Suppressor macrophage treated with lipopolysaccharide for 1 hour (primary cell): Measurements from ENCODE around the gene QTRT2.

Experiments
- DNase-seq, 3 donors: peaks; one replicate each; pipeline ENCODE4 v3.0.0-alpha.2; 2020 to 2022

Gene QTRT2

DNA sequence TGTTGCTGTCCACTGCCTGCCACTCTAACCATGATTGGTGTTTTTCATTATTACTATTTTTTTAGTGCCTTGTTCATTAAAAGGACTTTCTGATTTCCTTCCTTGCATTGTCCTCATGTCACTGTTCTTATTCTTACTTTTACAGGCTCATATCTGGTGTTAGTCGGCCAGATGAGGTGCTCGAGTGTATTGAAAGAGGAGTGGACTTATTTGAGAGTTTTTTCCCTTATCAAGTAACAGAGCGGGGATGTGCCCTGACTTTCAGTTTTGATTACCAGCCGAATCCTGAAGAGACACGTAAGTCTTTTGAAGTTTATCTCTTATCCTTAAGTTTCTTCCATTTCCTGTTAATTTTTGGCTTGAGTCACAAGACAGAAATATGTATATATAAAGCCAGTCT is 23.2 kb downstream of the QTRT2 start:
- no peak for DNase-seq

DNA sequence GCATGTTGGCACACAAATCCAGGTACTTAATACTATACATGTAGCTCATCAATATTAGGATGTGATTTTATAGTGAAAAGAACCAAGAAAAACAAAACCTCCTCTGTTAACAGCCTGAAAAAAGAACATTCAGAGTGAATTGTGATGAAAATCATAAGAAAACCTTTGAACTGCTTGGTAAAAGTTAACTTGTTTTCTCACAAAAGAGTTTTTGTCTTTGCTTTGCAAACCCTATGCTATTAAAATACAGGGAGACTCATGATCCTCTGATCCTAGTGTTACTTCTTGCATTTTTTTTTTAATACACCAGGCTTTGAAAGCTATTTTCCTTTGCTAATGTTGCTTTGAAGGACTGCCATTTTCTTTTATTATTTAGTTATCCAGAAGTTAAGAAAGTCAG is 23.7 kb downstream of the QTRT2 start:
- no peak for DNase-seq

DNA sequence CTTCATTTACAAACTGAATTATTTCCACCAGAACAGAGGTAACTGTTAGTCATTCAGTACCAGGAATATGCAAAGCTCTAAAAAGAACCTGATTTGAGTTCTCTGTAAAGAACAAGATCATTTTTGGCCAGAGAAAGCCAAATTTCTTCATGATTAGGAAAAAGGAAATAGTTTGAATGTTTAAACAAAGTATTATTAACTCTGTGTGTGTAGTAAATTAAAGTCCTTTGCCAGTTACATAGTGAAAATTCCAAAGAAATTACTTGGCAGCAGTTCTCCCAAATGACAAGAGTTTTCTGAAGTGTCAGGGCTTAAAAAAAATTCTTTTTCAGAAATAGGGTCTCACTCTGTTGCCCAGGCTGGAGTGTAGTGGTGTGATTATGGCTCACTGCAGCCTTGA is 24.5 kb downstream of the QTRT2 start:
- DNase-seq, result no peak

DNA sequence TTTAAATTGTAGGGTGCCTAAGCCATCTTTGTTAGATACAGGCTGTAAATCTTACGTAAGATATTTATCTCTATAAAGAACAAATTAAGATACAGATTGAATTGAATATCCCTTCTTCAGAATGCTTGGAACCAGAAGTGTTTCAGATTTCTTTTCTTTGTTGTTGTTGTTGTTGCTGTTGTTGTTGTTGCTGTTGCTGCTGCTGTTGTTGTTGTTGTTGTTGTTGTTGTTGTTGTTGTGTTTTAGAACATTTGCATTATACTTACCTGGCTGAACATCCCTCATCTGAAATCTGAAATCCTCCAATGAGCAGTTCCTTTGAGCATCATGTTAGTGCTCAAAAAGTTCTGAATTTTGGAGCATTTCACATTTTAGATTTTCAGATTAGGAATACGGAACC is 26.6 kb downstream of the QTRT2 start:
- no peak for DNase-seq

DNA sequence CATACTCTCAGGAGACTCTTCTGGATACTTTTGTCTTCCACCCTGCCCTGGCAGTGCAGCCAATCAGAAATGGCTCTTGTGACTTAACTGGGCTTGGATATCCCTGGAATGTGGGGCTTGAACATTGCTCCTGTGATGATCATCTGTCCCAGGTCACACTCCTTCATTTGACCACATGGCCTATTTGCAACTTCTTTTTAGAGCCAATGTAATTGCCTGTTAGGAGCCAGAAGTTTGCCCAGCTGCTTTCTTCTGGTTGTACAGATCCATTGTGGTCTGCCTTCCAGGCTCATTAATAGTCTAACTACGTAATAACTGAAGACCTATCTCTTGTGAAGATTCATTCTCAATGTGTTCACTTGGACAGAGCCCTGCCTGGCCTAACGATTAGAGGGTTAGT is 29.8 kb downstream of the QTRT2 start:
- DNase-seq, result no peak

DNA sequence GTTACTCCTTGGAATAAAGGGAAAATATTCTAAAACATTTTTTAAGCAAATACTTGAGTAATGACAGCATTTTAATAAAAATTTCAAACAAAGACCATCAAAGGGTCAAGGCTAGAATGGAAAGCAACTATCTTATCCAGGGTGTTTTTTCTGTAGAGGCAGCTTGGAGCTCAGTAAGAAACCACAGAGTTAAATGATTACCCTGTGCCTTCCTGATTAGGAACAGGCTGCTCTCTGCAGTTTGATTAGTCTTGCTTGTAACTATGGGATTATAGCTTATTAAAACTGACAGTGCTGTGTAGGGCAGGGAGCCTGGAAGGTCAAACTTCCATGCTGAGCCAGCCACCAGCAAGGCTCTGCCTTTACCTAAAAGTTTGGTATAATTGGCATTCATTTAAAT is 33.1 kb downstream of the QTRT2 start:
- no peak for DNase-seq

DNA sequence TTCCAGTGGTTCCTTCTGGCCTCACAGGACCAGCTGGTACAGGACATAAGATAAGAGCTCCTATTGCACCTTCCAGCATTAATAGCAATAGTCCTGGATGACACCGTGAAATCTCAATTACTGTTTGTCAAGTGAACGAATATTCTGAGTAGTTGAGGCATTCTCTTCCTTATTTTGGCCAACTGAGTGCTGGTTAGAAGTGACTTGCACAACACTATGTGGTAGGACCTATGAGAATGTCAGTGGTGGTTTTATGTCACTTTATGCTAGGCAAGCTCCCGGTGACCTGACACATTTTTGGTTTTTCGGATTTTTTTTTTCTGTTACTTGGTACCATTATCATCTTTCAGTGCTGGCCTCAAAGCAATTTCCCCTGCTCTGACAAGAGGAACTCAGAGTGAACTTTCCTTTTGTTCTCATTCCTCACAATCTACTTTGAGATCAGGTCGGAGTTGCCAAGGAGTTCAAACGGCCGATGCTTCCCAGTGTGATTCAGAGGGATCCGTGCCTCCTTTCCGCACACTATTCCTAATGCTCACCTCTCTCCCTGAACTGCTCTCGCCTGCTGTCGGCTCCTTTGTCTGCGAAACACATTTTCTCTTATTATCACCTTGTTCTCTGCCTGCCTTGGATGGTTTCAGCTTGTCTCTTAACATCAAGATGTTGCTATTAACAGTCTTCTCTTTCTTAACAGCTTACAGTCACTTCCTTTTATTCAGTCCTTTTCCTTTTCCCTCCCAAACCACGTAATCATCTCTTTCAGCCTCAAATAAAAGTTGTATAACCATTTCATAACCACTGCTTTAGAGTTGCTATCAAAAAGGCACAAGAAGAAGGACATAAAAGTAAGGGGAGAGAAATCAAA is 35.8 kb downstream of the QTRT2 start:
- peak; percentile 2 to 33 (median 20) for DNase-seq

DNA sequence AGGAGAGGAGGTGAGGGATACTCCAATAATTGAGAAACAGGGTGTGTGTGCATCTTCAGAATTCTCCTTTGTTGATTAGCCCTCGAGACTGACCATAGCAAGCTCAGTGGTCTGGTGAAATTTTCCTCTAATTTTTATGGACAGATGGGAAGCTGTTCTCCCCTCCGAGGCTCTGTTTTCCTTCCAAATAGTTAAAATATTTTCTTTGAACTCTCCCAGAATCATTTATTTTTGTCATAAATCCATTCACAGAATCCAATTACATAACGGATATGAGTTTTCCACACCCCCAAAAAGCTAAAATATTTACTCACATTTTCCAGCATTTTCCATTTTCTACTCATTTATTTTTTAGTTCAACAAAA is 36.5 kb downstream of the QTRT2 start:
- no peak for DNase-seq

DNA sequence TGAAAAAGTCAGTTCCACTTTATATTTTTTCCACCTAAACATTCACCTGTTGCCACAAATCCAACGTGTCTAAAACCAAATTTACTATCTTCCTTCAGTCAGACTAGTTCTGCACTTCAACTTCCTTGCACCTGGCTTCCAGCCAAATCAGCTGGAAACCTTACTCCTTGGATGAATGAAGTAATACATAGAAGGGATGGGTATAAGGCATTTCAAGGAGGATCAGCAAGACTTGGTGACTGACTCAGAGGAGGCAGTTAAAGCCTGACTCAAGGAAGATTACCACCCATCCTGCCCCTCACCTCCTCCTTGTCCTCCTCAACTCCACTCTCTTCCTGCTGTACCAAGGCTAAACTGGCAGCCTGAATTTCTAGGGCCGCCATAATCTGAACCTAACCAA is 37.1 kb downstream of the QTRT2 start:
- peak in 2 of 3 donors; percentile 17 to 23 for DNase-seq

DNA sequence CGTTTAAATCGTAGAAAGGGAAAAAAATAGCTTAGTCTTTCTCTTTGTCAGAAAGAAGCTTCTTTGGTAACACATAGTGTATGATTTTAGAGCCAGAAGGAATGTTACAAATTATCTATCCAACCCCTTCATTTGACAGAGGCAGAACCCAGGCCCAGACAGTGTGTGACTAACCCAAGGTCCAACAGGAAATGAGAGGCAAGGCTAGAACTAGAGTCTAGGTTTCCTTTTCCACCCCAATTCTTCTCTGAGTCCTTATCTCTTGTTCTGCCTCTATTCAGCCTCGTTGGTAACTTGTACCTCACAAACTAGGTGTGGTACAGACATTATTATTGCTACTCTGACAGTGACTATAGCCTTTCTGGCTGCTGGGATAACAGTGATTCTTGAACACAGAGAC is 39.3 kb downstream of the QTRT2 start:
- no peak for DNase-seq

DNA sequence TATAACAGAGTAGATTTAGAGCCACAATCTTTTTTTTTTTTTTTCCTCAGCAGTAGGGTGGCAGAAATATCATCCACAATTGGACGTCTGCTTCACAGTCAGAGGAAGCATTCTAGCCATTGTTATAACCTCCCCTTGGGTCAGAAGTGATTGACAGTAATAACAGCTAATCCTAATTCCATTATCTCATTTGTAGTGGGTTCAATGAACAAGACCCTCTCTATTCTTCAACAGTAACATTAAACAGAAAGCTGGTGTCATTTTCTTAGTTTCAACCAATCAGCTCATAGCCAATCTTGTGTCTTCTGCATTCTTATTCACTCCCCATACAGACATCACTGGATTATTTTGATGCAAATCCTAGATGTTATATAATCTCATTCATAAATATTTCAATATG is 44.6 kb downstream of the QTRT2 start:
- DNase-seq, result no peak

DNA sequence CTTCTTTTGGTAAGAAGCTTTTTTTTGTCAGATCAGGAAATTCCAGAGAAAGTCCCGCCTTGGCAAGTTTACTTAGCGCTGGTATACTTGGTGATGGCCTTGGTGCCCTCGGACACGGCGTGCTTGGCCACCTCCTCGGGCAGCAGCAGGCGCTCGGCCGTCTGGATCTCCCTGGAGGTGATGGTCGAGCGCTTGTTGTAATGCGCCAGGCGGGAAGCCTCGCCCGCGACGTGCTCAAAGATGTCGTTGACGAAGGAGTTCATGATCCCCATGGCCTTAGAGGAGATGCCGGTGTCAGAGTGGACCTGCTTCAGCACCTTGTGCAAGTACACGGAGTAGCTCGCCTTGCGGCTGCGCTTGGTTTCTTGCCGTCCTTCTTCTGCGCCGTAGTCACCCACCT is 46.6 kb downstream of the QTRT2 start:
- DNase-seq, result no peak

DNA sequence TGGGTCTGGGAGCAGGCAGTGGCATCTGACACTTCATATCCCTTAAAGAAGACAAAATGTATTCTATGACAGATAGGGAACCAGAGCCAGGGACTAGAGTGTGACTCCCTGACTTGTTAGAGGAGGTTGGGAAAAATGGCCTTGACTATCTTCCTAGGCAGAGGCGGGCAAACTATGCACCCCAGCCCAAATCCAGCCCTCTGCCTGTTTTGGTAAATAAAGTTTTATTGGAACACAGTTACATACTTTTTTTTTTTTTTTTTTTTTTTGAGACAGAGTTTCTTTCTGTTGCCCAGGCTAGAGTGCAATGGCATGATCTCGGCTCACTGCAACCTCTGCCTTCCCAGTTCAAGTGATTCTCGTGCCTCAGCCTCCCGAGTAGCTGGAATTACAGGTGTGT is 47.3 kb downstream of the QTRT2 start:
- no peak for DNase-seq

DNA sequence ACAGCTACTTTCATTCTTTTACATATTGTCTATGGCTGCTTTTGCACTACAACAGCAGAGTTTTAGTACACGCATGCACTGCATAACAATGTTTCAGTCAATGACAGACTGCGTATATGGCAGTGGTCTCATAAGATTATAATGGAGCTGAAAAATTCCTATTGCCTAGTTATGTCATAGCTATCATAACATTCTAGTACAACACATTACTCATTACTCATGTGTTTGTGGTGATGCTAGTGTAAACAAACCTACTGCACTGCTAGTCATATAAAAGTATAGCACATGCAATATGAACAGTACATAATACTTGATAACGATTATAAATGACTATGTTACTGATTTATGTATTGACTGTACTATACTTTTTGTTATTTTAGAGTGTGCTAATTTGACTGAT is 47.9 kb downstream of the QTRT2 start:
- no peak for DNase-seq

DNA sequence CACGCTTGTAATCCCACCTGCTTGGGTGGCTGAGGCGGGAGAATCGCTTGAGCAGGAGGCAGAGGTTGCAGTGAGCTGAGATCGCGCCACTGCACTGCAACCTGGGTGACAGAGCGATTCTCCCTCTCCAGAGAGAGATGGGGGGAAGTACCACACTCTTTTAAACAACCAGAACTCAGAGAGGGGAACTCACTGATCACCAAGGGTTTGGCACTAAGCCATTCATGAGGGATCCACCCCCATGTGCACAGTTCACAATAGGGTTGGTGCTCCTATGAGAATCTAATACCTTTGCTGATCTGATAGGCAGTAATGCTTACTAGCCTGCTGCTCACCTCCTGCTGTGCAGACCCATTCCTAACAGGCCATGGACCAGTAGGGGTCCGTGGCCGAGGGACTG is 51.6 kb downstream of the QTRT2 start:
- peak in 2 of 3 donors; percentile 19 to 30 for DNase-seq

DNA sequence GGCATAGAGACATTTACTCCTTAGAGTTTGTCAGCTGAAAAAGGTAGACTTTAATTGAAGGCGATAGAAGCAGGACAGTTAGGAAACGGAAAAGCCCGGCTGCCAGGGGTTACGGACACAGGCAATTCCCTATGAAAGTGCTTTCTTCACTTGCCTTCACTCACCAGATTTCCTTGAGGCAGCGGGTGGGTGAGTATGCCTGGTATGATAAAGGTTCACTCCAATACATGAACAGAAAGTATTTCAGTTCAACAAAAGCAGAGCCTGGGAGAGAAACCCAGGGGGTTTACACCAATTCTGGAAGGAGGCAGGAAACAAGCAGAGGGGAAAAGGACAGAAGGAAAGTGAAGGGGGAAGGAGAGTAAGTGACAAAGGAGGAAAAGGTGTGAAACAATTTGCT is 53.9 kb downstream of the QTRT2 start:
- peak in 2 of 3 donors; percentile 10 to 24 for DNase-seq

DNA sequence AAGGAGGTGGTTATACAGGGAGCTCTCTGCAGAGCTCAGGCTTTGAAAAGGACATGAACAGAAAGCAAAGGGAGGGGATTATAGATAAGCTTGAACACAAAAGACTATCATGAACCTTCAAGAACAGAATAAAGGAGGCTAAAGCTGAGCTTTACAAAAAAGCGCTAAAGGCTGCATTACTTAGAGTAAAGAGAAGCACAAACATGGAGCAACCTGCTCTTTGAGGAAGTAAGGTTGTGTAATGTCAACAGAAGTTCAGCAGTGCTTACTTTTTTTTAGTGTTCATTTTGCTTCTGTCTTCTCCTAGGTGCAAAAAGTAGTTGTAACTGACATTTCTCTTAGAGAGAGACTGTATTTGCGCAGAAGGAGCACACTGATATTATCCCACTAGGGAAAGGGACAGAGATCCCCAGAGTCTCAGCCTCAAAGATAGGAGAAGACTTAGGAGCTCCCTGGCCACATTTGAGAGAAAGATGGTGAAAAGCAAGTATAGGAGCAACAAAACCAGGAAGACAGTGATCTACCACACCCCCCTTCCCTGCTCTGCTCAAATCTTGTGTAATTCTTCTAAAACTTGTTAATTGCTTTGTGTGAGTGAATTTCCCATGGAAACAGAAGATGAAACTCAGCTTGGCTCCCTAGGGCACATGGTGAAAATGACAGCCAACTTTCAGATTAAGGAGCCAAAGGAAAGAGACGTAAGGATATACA is 54.7 kb downstream of the QTRT2 start:
- peak; percentile 35 to 65 (median 59) for DNase-seq

DNA sequence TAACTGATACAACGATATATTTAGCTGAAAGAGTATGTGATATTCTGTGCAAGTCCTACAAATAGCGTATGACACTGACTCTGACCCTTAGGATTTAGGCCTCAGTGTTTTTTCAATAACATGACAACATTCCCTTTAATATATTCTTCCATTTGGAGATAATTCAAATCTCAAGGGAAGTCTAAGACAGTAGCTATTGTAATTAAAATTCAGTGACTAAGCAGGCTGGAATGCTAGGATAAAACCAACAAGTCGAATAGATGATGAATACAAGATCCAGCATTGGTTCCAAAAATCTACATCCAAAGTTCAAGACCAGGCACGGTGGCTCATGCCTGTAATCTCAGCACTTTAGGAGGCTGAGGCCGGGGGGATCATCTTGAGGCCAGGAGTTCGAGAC is 56.2 kb downstream of the QTRT2 start:
- no peak for DNase-seq

DNA sequence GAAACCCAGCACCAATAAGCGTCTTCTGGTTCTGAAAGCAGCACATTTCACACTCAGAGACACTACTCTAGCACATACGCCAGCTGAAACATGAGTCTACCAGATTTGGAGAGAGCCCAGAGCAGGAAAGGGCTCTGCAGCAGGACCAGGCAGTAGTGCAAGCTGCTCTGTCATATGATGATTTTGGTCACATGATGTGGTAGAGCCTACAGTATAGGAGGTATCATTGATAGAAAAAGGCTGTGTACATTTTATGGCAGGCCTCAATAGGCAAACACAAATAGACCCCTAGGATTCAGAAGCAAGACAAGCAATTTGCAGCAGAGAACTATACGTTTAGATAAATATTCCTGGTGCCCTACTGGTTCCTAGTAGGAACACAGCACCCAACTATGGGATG is 58.2 kb downstream of the QTRT2 start:
- DNase-seq, result no peak

DNA sequence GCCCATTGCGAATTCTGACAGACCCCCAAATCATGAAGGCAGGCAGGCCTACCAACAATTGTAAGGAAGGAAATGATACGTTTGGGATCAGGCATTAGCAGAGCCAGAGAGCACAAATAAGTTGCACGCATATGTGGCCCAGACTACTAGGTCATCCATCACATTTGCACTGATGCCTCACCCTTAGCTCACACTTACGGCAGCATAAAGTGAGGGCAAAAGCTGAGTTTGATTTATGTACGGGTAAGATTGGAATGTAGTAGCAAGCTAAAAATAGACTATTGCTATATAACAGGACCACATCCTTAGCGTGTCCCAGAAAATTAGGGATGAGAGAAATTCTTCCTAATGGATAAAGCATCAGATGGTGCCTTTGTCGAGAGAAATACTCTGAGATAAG is 58.6 kb downstream of the QTRT2 start:
- DNase-seq, result no peak

DNA sequence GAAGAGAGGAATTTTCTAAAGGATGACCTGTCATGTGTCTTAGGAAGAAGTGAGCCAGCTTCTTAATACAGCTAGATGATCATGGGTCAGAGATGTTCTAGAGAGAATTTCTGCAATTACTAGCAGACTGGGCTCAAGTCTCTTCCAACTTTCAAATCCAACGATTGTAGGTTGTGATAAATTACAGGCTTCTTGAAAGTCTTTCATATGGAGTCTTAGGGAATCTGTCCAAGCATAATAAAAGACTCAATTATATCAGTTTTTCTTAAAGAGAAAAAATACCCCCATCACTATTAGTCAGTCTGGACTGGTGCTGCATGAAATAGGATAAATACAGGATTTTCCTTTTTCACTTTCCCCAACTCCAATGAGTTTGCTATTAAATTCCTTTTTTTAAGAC is 63.2 kb downstream of the QTRT2 start:
- DNase-seq, result no peak

DNA sequence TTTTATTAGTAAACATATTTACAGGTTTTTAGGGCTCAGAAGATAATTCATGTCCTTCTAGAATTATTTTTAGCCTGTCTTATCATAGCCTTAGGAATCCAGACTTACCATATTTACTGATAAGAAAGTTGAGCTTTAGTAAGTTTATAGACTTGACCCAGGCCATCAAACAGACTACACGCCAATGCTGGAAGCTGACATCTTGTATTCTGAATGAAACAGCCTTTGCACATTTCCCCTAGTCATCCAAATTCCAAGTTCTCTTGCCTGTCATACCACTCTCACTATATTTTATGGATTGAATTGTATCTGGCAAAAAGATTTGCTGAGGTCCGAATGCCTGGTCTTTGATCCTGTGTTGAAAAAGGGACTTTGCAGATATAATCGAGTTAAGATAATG is 63.7 kb downstream of the QTRT2 start:
- DNase-seq, result no peak

DNA sequence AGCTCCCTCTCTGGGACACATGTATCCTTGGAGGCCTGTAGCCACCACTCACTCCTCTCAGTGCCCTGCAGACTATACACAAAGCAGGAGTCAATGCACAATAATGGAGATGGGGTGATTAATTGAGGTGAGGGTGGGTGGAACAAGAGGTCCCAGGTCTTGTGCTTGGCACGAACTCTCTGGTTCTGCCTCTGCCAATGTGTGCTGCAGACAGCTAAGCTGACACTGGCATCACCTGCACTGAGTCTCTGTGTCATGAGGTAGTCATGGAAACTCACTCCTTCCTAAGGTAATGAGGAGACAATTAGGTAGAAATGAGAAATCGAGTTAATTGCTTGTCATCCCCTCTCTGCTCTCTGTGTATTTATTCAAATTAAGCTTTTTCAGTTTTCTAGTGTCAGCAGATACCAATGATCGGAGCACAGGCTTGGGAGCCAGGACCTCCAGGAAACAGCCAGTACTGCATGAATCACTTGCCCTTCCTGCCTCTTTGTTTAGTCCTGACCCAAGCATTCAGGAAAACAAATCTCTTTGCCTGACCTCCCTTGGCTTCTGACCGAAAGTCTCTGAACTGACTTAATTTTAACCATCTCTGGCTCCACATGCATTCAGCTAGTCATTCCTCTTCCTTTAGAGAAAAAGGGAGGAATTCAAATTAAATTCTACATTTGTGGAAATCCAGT is 65.6 kb downstream of the QTRT2 start:
- no peak for DNase-seq

DNA sequence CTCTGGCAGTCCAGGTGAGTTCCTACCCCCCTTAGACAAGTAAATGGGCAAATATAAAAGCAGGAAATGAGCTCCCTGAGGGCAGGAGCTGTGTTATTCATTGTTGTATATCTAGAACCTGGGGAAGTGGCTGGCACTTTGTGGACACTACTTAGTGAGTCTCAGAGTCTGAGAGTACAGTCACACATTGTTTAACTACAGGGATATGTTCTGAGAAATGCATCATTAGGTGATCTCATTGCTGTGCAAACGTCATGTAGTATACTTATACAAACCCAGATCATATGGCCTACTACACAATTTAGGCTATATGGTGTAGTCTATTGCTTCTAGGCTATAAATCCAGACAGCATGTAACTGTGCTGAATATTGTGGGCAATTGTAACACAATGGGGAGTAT is 69.9 kb downstream of the QTRT2 start:
- DNase-seq, result no peak
